ENCODE results near the gene SLC35B2.
A peak's percentile ranks its signal among the peaks of the same experiment; 100 is the strongest.

The SLC35B2 gene

DNA sequence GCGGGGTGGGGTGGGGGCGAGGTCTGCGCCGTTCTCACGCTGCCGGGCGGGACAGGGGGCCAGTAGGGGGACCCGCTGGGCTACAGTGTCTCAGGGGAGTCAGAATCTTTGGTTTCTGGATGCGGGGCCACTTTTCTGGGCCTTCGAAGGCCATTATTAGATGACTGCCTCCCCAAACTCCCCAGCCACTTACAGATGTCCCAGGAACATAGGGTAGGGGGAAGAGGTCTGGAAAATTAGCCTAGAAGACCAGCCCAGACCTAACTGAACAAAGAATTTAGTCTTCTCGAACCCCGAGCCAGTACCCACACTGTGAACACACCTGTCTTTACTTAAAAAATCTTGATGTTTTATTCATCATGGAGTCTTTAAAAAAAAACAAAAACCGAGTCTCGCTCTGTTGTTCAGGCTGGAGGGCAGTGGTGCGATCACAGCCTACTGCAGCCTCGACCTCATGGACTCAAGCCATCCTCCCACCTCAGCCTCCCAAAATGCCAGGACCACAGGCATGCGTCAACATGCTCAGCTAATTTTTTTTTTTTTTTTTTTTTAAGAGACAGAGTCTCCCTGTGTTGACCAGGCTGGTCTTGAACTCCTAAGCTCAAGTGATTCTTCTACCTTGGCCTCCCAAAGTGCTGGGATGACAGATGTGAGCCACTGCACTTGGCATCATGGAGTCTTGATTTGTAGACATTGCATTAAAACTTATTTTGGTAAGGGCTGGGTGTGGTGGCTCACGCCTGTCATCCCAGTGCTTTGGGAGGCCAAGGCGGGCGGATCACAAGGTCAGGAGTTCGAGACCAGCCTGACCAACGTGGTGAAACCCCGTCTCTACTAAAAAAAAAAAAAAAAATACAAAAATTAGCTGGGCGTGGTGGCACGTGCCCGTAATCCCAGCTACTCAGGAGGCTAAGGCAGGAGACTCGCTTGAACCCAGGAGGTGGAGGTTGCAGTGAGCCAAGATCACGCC, 37.2 kb downstream of the SLC35B2 start:
- peak in 1 of 2 experiments; percentile 64 for DNase-seq

DNA sequence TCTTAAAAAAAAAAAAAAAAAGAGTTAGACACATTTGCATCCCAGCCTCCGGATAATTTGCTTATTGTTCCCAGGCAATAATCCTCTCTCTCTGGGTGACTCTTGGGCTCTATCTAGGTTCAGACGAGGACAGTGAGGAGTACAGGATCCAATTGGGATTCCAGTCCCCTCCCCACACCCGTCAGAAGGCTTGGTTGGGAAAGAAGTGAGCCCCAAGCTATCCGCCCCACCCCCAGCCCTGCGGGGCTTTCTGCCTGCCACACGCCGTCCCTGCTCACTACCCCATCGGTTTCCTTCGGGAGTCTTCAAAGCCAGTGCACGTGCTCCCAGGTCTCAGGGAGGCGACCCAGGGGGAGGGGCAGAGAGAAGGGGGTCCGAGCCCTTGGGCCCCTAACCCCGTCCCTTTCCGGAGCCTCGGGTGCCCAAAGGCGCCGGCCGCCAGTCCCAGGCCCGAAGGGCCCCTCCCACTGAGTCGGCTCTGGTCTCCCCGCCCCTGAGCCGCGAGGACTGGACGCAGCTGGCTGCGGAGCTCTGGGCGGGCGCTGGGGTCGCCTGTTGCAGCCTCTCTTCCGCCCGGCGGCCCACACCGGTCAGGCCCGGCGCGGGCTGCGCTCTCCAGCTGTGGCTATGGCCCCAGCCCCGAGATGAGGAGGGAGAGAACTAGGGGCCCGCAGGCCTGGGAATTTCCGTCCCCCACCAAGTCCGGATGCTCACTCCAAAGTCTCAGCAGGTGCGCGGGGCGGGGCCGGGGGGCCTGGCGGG, 38.1 kb downstream of the SLC35B2 start:
- DNase-seq = peak; percentile 39 to 64

DNA sequence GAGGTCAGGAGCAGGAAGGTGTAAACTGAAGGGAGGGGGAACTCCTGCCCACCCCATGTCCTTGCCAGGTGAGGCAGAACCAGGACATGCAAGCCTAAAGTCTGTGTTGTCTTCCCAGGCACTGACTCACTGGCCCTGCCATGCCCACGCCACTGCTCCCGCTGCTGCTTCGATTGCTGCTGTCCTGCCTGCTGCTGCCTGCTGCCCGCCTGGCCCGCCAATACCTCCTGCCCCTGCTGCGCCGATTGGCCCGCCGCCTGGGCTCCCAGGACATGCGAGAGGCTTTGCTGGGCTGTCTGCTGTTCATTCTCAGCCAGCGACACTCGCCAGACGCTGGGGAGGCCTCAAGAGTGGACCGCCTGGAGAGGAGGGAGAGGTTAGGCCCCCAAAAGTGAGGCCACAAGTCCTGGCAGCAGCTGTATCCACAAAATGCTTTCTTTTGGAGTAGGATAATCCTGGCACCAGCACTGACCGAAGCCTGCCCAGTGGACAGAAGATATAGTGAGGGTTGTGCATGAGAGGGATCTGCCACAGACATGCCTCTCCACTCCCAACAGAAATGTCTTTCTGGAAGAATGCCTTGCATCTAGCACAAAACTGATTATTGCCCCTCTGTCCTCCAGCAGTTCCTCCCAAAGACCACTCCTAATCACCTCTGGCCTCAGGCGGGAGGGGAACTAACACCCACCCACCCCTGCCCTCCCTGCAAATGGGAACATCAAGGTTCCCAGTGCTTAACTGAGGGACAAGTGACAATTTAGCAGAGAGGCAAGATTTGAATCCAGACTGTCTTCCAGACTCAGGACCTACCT, 39.8 kb downstream of the SLC35B2 start:
- DNase-seq = peak in 1 of 2 experiments; percentile 30

DNA sequence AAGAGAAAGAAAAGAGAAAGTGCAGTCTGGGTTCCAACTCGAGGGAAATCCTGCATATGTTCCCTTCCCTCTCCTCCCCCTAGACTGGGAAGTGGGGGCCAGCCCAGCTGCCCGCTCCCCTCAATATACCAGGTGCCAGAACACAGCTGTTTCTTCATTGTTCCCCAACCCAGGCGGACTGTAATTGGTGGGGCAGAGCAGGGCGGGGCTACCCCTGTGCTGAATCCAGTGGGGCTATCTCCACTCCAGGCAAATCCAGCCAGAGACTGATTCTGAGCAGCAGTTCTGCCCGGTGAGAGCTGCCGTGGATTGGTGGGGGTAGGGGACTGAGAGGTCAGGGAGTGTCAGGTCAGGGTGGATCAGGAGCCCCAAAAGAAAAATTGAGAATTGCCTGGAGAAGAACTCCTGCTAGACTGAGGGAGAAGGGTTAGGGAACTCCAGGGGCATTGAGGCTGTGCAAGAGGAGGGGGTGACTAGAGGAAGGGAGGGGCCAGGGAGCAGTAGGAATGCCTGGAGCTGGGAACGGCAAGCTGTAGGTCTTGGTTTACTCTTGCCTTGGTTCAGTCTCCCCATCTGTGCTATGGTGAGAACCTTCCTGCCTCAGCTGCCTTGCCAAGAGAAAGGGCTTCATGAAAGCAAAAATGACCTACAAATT, 40.5 kb downstream of the SLC35B2 start, which contains the start of gene MYMX:
Gene MYMX (plus strand): TSS at position 250 of the 655 bp plus-strand sequence. CDS start 546 bp downstream, outside the sequence.
- DNase-seq = peak; percentile 25 to 86

DNA sequence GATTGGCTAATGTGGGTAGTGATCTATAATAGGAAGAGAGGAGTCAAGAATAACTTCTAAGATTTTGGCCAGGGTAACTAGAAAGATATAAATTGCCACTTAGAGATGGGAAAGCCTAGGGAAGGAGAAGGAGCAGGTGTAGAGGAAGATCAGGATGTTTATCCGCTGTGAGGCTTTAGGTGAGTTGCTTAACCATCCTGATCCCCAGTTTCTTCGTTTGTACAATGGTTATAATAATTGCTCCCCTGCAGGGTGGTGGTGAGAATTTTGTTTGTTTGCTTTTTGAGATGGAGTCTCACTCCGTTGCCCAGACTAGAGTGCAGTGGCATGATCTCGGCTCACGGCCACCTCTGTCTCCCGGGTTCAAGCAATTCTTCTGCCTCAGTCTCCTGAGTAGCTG, 43.0 kb downstream of the SLC35B2 start:
- DNase-seq = no peak

DNA sequence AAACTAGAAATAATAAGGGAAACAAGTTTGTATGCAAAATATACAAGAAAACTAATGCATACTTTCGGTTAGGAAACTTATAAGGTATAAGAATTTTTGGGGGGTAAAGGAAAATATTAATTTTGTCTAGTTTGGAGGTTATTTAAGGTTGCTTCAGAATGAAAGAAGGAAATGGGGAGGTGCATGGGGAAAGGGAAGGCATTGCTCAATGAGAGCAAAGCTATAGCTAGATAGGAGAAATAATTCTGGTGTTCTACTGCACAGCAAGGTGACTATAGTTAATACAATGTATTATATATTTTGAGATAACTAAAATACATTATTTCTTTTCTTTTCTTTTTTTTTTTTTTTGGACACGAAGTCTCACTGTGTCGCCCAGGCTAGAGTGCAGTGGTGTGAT, 46.0 kb downstream of the SLC35B2 start:
- no peak for DNase-seq

DNA sequence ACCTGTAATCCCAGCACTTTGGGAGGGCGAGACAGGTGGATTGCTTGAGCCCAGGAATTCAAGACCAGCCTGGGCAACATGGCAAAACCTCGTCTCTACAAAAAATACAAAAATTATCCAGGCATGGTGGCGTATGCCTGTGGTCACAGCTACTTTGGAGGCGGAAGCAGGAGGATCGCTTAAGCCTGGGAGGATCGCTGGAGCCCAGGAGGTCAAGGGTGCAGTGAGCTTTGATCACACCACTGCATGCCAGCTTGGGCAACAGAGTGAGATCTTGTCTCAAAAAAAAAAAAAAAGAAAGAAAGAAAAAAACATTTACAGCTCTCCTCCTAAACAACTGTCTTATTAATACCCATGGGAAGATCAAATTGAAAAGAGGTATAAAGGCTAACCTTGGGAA, 49.4 kb downstream of the SLC35B2 start:
- no peak for DNase-seq
